Keratinocyte (primary cell): ENCODE results near the gene CIB4. TPM values are rescaled to one million over a fixed set of nuclear protein-coding genes. Genes with fewer than 3 reads are reported as not detected.

Source experiments
- DNase-seq: peaks from one replicate; pipeline ENCODE4 v3.0.0-alpha.2; 2011; ENCODE audit warnings: low read depth, missing footprints, low spot score
- FAIRE-seq: peaks from 2 replicates; lab custom pipeline; 2011; peaks lifted over from hg19 to GRCh38; lab: Jason Lieb, UNC
- H2AFZ ChIP-seq: 2 replicates; pipeline ENCODE4 v1.6.0; 2012; ENCODE audit warnings: low read length, control low read depth, inconsistent platforms; ENCODE audit not compliant: control insufficient read depth
- H3K27ac ChIP-seq: 2 replicates; pipeline ENCODE4 v1.5.1; 2011; ENCODE audit warnings: low read length; ENCODE audit not compliant: control insufficient read depth, insufficient read depth
- H3K27me3 ChIP-seq: 3 replicates; pipeline ENCODE4 v1.6.0; 2011; ENCODE audit warnings: low read length; ENCODE audit not compliant: control insufficient read depth, insufficient read depth; ENCODE audit errors: extremely low read depth
- H3K36me3 ChIP-seq, 2 experiments: 2 replicates in 1 of 2; 3 replicates in 1 of 2; pipeline ENCODE4 v1.5.1; 2011; ENCODE audit warnings: low read length in 2 of 2, mild to moderate bottlenecking in 1 of 2; ENCODE audit not compliant: control insufficient read depth in 2 of 2, insufficient read depth in 2 of 2; ENCODE audit errors: extremely low read depth in 1 of 2
- H3K4me1 ChIP-seq: 3 replicates; pipeline ENCODE4 v1.5.1; 2011; ENCODE audit warnings: low read length; ENCODE audit not compliant: control insufficient read depth, insufficient read depth; ENCODE audit errors: extremely low read depth
- H3K4me2 ChIP-seq: 3 replicates; pipeline ENCODE4 v1.6.0; 2011; ENCODE audit warnings: low read depth, low read length; ENCODE audit not compliant: control insufficient read depth, insufficient read depth; ENCODE audit errors: extremely low read depth
- H3K4me3 ChIP-seq, 3 experiments: fragments of 200-600 bp in 1 of 3; sonication (generic) in 1 of 3; 2 replicates in 2 of 3; 3 replicates in 1 of 3; pipeline ENCODE4 v1.5.1; 2011 to 2016; ENCODE audit warnings: low read length in 3 of 3, mild to moderate bottlenecking in 3 of 3, control low read depth in 2 of 3, inconsistent platforms in 1 of 3, low read depth in 1 of 3, mixed read lengths in 1 of 3, mixed run types in 1 of 3, moderate library complexity in 1 of 3; ENCODE audit not compliant: control insufficient read depth in 2 of 3, insufficient read depth in 2 of 3; ENCODE audit errors: extremely low read depth in 1 of 3
- H3K79me2 ChIP-seq: 2 replicates; pipeline ENCODE4 v1.6.0; 2012; ENCODE audit warnings: low read length; ENCODE audit not compliant: control insufficient read depth, insufficient read depth
- H3K9ac ChIP-seq: 3 replicates; pipeline ENCODE4 v1.6.0; 2011; ENCODE audit warnings: low read length; ENCODE audit not compliant: control insufficient read depth, insufficient read depth; ENCODE audit errors: extremely low read depth
- H3K9me1 ChIP-seq: 3 replicates; pipeline ENCODE4 v1.6.0; 2011; ENCODE audit warnings: low read length; ENCODE audit not compliant: control insufficient read depth, insufficient read depth; ENCODE audit errors: extremely low read depth
- H3K9me3 ChIP-seq: 2 replicates; pipeline ENCODE4 v1.5.1; 2012; ENCODE audit warnings: low read depth, low read length; ENCODE audit not compliant: control insufficient read depth
- H4K20me1 ChIP-seq: 3 replicates; pipeline ENCODE4 v1.6.0; 2011; ENCODE audit warnings: low read length; ENCODE audit not compliant: control insufficient read depth, insufficient read depth; ENCODE audit errors: extremely low read depth
- CTCF ChIP-seq, 3 experiments: IDR thresholded peaks in 1 of 3; conservative IDR thresholded peaks in 1 of 3; optimal IDR thresholded peaks in 1 of 3; 2 replicates in 2 of 3; 3 replicates in 1 of 3; pipeline versions ENCODE3 to v1.5.1; 2011; ENCODE audit warnings: low read length in 3 of 3, mild to moderate bottlenecking in 3 of 3, moderate library complexity in 2 of 3, control low read depth in 1 of 3, inconsistent platforms in 1 of 3; ENCODE audit not compliant: insufficient read depth in 2 of 3; ENCODE audit errors: extremely low read depth in 1 of 3
- EZH2 ChIP-seq: IDR thresholded peaks from one replicate; pipeline ENCODE4 v1.6.1; 2012; ENCODE audit warnings: inconsistent platforms, mild to moderate bottlenecking, low read length, moderate library complexity
- dilution Hi-C: fragments of 300-500 bp; cut with MboI; formaldehyde crosslinking; loops from one replicate; pipeline ENCODE4 v1.7.0; 2020; ENCODE audit warnings: low sequenced_read_pairs; ENCODE audit not compliant: extremely low pct_ligation_motif_present
- polyA plus RNA-seq, 5 experiments: library from polyadenylated mRNA; depleted of rRNA in 3 of 5; stranded (reverse) in 3 of 5; stranded (forward) in 1 of 5; unstranded in 1 of 5; fragments of >200 nt; gene quantifications; 1 replicate in 1 of 5; 2 replicates in 3 of 5; 3 replicates in 1 of 5; pipeline versions ENCODE4 v1.2.1 to v1.2.3, GENCODE V29; 2011 to 2012; ENCODE audit warnings: missing spikeins in 2 of 5, low read depth in 1 of 5, low replicate concordance in 1 of 5

The CIB4 gene
- polyA plus RNA-seq, 1 donor (not counting 4 experiments of a cell fraction or from before 2014, with no cell fraction given): not detected

- no peaks in the 10 kb centered on the region for H3K36me3 ChIP-seq
- H3K79me2 ChIP-seq: no peaks in the 10 kb centered on the region
- H3K9ac ChIP-seq: no peak overlapping the region
- no peak for TF ChIP-seq CTCF (optimal IDR thresholded peaks at IDR 0.05 in 1 of 3, IDR thresholded peaks at IDR 0.05 in 1 of 3, conservative IDR thresholded peaks at IDR 0.05 in 1 of 3; ENCODE audit: extremely low read depth in 1 of 3, insufficient read depth in 2 of 3, low read length in 3 of 3)
- no peak for TF ChIP-seq EZH2
- H3K9me3 ChIP-seq: no peaks in the 10 kb centered on the region
- no peak overlapping the region for H2AFZ ChIP-seq
- no peaks in the 10 kb centered on the region for H3K9me1 ChIP-seq
- dilution Hi-C loops: no loop called here
- no peak overlapping the region for H3K27ac ChIP-seq
- H3K27me3 ChIP-seq: peaks cover 42% of the 10 kb centered on the region
- FAIRE-seq (no peak), DNase-seq (no peak)
- H3K4me1 ChIP-seq: no peaks in the 10 kb centered on the region
- H3K4me3 ChIP-seq: no peak overlapping the region
- no peak overlapping the region for H3K4me2 ChIP-seq
- no peaks in the 10 kb centered on the region for H4K20me1 ChIP-seq
Measured at GRCh38 chr2:26672112-26672817, 31.1 kb upstream of the CIB4 start.

GRCh38 chr2:26671691-26672090, 30.5 kb upstream of the CIB4 start:
- dilution Hi-C loops: no loop called here
- Histone ChIP-seq H3K79me2 (no peaks in the 10 kb centered on the region), H3K4me3 (no peak overlapping the region), H3K27me3 (peaks cover 42% of the 10 kb centered on the region), H3K27ac (no peak overlapping the region), H2AFZ (no peak overlapping the region), H3K9ac (no peak overlapping the region), H4K20me1 (no peaks in the 10 kb centered on the region), H3K4me1 (no peaks in the 10 kb centered on the region), H3K9me3 (no peaks in the 10 kb centered on the region), H3K36me3 (no peaks in the 10 kb centered on the region), H3K9me1 (no peaks in the 10 kb centered on the region), H3K4me2 (no peak overlapping the region)
- DNase-seq (no peak), FAIRE-seq (no peak)
- TF ChIP-seq EZH2: no peak
- TF ChIP-seq CTCF (optimal IDR thresholded peaks at IDR 0.05 in 1 of 3, IDR thresholded peaks at IDR 0.05 in 1 of 3, conservative IDR thresholded peaks at IDR 0.05 in 1 of 3; ENCODE audit: extremely low read depth in 1 of 3, insufficient read depth in 2 of 3, low read length in 3 of 3): no peak
